HFFc6 (cell line): ENCODE measurements around the gene COL25A1. TPM values are rescaled to one million over a fixed set of nuclear protein-coding genes. Genes with fewer than 3 reads are reported as not detected.

Experiments used
- DNase-seq: peaks from one replicate; pipeline ENCODE4 v3.0.0-alpha.2; 2018
- H3K27ac Mint-ChIP-seq: 2 replicates; pipeline ENCODE4 v1.8.0; 2020; ENCODE audit warnings: mild to moderate bottlenecking, mixed read lengths
- H3K27me3 Mint-ChIP-seq: 2 replicates; pipeline ENCODE4 v1.8.0; 2021; ENCODE audit warnings: mild to moderate bottlenecking, moderate library complexity, mixed read lengths; ENCODE audit not compliant: insufficient read depth
- H3K36me3 Mint-ChIP-seq: 2 replicates; pipeline ENCODE4 v1.8.0; 2021; ENCODE audit warnings: low read depth, mixed read lengths
- H3K4me1 Mint-ChIP-seq: 2 replicates; pipeline ENCODE4 v1.8.0; 2020; ENCODE audit warnings: low read depth, mixed read lengths
- H3K4me3 Mint-ChIP-seq: 2 replicates; pipeline ENCODE4 v1.8.0; 2020; ENCODE audit warnings: mild to moderate bottlenecking, moderate library complexity, mixed read lengths
- H3K9me3 Mint-ChIP-seq: 2 replicates; pipeline ENCODE4 v1.8.0; 2020; ENCODE audit warnings: mild to moderate bottlenecking, mixed read lengths
- total RNA-seq, 6 experiments: library from RNA; stranded (reverse); fragmentation: NEBNext Ultra II Directional; extraction: Animal tissue kit (Norgen Biotek cat#: 25700); gene quantifications; 2 replicates in 1 of 6; 3 replicates in 5 of 6; pipeline ENCODE4 v1.2.3, GENCODE V29; 2021
- TF ChIP-seq, protein P1 (sequence below): fragments of 200-600 bp; sonication (generic); IDR thresholded peaks from 2 replicates; pipeline ENCODE4 v1.5.0; 2021; ENCODE audit warnings: antibody characterized with exemption, mild to moderate bottlenecking

Gene COL25A1
- total RNA-seq, 6 experiments from 2014 or later, result not detected

DNA sequence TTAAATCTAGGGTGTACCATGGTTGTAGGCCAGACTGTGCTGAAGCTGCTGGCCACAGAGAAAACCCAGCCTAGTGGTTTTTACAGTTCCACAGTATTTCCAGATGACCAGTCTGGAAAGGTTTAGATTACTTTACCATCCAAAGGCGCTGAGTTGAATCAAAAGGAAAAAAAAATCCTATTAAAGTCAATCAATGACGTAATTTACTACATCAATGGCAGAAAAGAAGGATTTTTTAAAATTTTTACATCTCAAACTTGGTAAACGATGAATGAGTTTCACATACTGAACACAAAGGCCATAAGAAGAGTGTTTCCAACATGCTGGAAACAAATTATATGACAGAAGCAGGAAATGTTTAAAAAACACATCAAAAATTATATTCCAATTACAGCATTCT lies 409.0 kb downstream of the COL25A1 start:
- DNase-seq, result no peak
- Mint-ChIP-seq H3K27ac (no peak overlapping the region), H3K4me3 (no peak overlapping the region), H3K36me3 (no peaks in the 10 kb centered on the region), H3K4me1 (peaks cover 62% of the 10 kb centered on the region), H3K27me3 (no peaks in the 10 kb centered on the region), H3K9me3 (no peaks in the 10 kb centered on the region; the same call in 1 of the 2 replicates)
- TF ChIP-seq, protein P1, sequence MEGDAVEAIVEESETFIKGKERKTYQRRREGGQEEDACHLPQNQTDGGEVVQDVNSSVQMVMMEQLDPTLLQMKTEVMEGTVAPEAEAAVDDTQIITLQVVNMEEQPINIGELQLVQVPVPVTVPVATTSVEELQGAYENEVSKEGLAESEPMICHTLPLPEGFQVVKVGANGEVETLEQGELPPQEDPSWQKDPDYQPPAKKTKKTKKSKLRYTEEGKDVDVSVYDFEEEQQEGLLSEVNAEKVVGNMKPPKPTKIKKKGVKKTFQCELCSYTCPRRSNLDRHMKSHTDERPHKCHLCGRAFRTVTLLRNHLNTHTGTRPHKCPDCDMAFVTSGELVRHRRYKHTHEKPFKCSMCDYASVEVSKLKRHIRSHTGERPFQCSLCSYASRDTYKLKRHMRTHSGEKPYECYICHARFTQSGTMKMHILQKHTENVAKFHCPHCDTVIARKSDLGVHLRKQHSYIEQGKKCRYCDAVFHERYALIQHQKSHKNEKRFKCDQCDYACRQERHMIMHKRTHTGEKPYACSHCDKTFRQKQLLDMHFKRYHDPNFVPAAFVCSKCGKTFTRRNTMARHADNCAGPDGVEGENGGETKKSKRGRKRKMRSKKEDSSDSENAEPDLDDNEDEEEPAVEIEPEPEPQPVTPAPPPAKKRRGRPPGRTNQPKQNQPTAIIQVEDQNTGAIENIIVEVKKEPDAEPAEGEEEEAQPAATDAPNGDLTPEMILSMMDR, result no peak

DNA sequence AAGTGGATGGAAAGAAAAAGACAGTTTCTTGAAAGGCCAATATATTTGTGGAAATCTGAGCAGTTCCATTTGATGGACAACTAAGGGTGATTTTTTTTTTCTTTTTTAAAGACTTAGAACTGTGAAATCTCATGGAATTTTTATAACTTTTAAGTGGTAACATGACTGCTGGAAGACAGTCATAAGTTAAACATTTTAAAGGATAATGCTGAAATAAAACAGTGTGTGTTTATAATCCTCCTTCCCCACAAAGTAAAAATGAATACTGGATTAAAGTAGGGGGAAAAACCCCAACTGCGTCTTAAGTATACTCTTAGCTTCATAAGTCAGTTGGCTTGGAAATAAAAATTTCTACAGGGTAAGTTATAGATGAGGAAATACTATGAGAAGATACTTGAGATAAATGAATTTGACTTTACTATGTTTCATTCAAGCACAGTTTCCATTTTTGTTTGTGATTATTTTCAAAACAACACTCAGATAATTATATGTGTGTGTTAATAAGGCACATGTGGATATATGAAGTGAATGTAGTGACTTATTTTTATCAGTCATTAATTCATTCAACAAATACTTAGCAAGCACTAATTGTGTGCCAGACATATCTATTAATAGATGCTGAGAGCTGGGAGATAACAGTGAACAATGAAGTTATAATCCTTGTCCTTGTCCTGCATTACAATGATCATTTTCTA lies 410.4 kb downstream of the COL25A1 start:
- Mint-ChIP-seq H3K36me3 (no peaks in the 10 kb centered on the region), H3K27ac (no peak overlapping the region), H3K4me1 (peaks cover 62% of the 10 kb centered on the region), H3K9me3 (no peaks in the 10 kb centered on the region; the same call in 1 of the 2 replicates), H3K4me3 (no peak overlapping the region), H3K27me3 (no peaks in the 10 kb centered on the region)
- DNase-seq, result no peak
- TF ChIP-seq, protein P1, result no peak

DNA sequence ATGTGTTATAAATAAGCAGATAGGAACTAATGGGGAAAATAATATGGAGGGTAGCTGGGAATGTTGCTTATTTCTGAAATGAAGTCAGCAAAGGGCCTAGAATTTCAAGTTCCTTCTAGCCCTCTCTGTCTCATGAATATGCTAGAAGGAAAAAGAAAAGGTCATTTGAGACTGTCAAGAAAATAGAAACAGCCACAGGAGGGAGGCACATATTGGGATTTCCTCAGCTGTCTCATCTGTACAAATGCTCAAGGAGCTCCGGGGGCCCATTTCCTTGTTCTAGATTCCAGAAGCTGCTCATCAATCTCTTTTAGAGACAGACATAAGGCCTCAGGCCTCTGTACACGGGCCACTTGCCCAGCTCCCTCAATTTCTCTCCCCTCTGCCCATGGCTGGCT lies 412.0 kb downstream of the COL25A1 start:
- Mint-ChIP-seq H3K27ac (no peak overlapping the region), H3K4me1 (peaks cover 67% of the 10 kb centered on the region), H3K27me3 (no peaks in the 10 kb centered on the region), H3K36me3 (no peaks in the 10 kb centered on the region), H3K4me3 (no peak overlapping the region), H3K9me3 (no peaks in the 10 kb centered on the region; the same call in 1 of the 2 replicates)
- no peak for DNase-seq
- TF ChIP-seq, protein P1, result no peak

DNA sequence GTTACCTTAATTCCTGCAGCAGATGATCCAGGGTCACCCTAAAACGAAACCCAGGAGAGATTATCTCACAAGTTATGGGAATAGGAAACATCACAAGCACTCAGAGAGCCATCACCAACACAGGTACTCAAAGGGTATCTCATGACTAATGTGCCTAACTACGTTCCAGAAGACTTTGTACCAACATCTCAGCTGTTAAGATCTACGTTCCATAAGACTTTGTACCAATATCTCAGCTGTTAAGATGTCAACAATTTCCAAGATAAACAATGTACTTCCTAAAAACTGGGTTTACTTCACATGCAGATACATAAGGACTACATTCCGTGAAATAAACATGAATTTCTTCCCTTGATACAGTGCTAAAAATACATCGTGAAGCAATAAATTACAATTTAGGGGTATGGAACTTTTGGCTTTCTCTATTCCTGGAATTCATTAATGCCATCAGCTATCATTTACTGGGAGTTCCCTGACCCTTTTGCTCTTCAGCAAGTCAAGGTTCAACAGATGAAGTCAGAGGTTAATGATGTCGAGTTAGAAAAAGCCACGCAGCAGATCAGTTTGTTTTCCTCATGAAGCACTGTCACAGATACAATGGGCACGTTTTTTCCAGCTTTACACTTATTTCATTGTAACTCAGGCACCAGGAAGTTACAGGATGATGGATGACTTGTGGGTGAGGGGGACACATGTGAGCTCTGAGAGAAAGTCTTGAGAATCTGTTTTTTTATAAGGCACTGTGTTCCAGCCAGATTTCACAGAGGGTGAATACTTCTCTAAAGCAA lies 412.6 kb downstream of the COL25A1 start:
- H3K36me3 Mint-ChIP-seq, result no peaks in the 10 kb centered on the region
- no peak overlapping the region for H3K4me3 Mint-ChIP-seq
- no peaks in the 10 kb centered on the region for H3K27me3 Mint-ChIP-seq
- DNase-seq, result no peak
- H3K9me3 Mint-ChIP-seq, result no peaks in the 10 kb centered on the region; the same call in 1 of the 2 replicates
- peaks cover 73% of the 10 kb centered on the region for H3K4me1 Mint-ChIP-seq
- TF ChIP-seq, protein P1, result no peak
- no peak overlapping the region for H3K27ac Mint-ChIP-seq

DNA sequence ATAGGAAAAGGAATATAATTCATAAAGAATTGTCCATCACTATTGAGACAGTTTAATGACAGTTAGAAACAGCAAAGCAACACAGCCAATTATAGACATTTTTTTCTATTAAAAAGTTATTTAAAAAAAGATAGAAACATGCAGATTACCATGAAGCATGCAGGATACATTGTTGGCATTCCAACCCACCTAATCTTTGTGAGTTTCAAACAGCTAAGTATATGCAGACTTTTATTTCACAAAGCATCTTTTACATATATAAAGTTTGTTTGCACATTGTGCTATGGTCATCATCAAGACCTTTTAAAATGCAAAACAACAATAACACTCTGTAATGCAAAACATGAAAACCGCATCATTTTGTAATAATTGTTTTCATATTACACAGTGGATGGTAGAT lies 413.7 kb downstream of the COL25A1 start:
- no peaks in the 10 kb centered on the region for H3K27me3 Mint-ChIP-seq
- no peak overlapping the region for H3K27ac Mint-ChIP-seq
- no peaks in the 10 kb centered on the region; the same call in 1 of the 2 replicates for H3K9me3 Mint-ChIP-seq
- TF ChIP-seq, protein P1, result no peak
- peaks cover 84% of the 10 kb centered on the region for H3K4me1 Mint-ChIP-seq
- H3K36me3 Mint-ChIP-seq, result no peaks in the 10 kb centered on the region
- no peak for DNase-seq
- no peak overlapping the region for H3K4me3 Mint-ChIP-seq
